ENCODE data around the gene ITPKC. TPM values are rescaled to one million over a fixed set of nuclear protein-coding genes. Genes with fewer than 3 reads are reported as not detected.

Gene ITPKC
- polyA plus RNA-seq, 3 donors: 2.7 to 5.7 (median 2.9) TPM

- Histone ChIP-seq H2AFZ (ENCODE audit: insufficient read depth, low read depth, low read length, poor library complexity, severe bottlenecking) (no peak overlapping the region), H3K4me3 (replicated peaks in 1 of 3; ENCODE audit: low read depth in 2 of 3, low read length in 3 of 3) (no peak overlapping the region), H3K27ac (ENCODE audit: low read depth in 1 of 2, low read length in 2 of 2) (no peak overlapping the region), H4K20me1 (ENCODE audit: insufficient read depth, low read length) (no peaks in the 10 kb centered on the region), H3K79me2 (ENCODE audit: insufficient read depth, low read length) (no peaks in the 10 kb centered on the region), H3K36me3 (replicated peaks in 1 of 2; ENCODE audit: control insufficient read depth in 1 of 2, insufficient read depth in 2 of 2, low read length in 2 of 2) (peaks cover 83 to 98% of the 10 kb centered on the region in 2 donors), H3K9ac (ENCODE audit: insufficient read depth, low read length, poor library complexity, severe bottlenecking) (no peak overlapping the region), H3K4me1 (ENCODE audit: control insufficient read depth in 1 of 2, insufficient read depth in 2 of 2, low read length in 2 of 2) (no peaks in the 10 kb centered on the region), H3K9me3 (replicated peaks in 1 of 2; ENCODE audit: control insufficient read depth in 1 of 2, insufficient read depth in 1 of 2, low read length in 2 of 2) (no peaks in the 10 kb centered on the region), H3K27me3 (ENCODE audit: control insufficient read depth in 2 of 2, insufficient read depth in 2 of 2, low read length in 2 of 2) (no peaks in the 10 kb centered on the region), H3K4me2 (replicated peaks; ENCODE audit: extremely low read depth, low read length, poor library complexity, severe bottlenecking) (no peak overlapping the region)
- intact Hi-C loops (cut with micrococcal nuclease): no loop called here
- Mint-ChIP-seq H3K4me3 (no peak overlapping the region), H3K27me3 (ENCODE audit: low read depth in 3 of 3) (no peaks in the 10 kb centered on the region), H3K4me1 (peaks cover under 1% of the 10 kb centered on the region), H3K27ac (no peak overlapping the region), H3K9me3 (no peaks in the 10 kb centered on the region), H3K36me3 (peaks cover 83 to 96% of the 10 kb centered on the region in 2 donors)
- 98% methylated on average over 9 of the region's 9 CpGs for WGBS (ENCODE audit: insufficient coverage)
- no peak for DNase-seq
- no peak for TF ChIP-seq CTCF (IDR thresholded peaks at IDR 0.05)
Measured at GRCh38 chr19:40705362-40705651, 11.6 kb upstream of the ITPKC start.

GRCh38 chr19:40705950-40706619 lies 10.8 kb upstream of the ITPKC start:
- Histone ChIP-seq H3K4me3 (replicated peaks in 1 of 3; ENCODE audit: low read depth in 2 of 3, low read length in 3 of 3) (no peak overlapping the region), H3K9ac (ENCODE audit: insufficient read depth, low read length, poor library complexity, severe bottlenecking) (no peak overlapping the region), H3K4me1 (ENCODE audit: control insufficient read depth in 1 of 2, insufficient read depth in 2 of 2, low read length in 2 of 2) (no peaks in the 10 kb centered on the region), H2AFZ (ENCODE audit: insufficient read depth, low read depth, low read length, poor library complexity, severe bottlenecking) (no peak overlapping the region), H3K27ac (ENCODE audit: low read depth in 1 of 2, low read length in 2 of 2) (no peak overlapping the region), H3K4me2 (replicated peaks; ENCODE audit: extremely low read depth, low read length, poor library complexity, severe bottlenecking) (no peak overlapping the region), H3K9me3 (replicated peaks in 1 of 2; ENCODE audit: control insufficient read depth in 1 of 2, insufficient read depth in 1 of 2, low read length in 2 of 2) (no peaks in the 10 kb centered on the region), H3K36me3 (replicated peaks in 1 of 2; ENCODE audit: control insufficient read depth in 1 of 2, insufficient read depth in 2 of 2, low read length in 2 of 2) (peaks cover 78 to 95% of the 10 kb centered on the region in 2 donors), H3K27me3 (ENCODE audit: control insufficient read depth in 2 of 2, insufficient read depth in 2 of 2, low read length in 2 of 2) (no peaks in the 10 kb centered on the region), H4K20me1 (ENCODE audit: insufficient read depth, low read length) (no peaks in the 10 kb centered on the region), H3K79me2 (ENCODE audit: insufficient read depth, low read length) (no peaks in the 10 kb centered on the region)
- DNase-seq: no peak
- Mint-ChIP-seq H3K4me3 (no peak overlapping the region), H3K4me1 (peaks cover 5% of the 10 kb centered on the region), H3K9me3 (no peaks in the 10 kb centered on the region), H3K27ac (no peak overlapping the region), H3K27me3 (ENCODE audit: low read depth in 3 of 3) (peaks cover 0 to 1% (median 0%) of the 10 kb centered on the region in 3 donors), H3K36me3 (peaks cover 81 to 96% of the 10 kb centered on the region in 2 donors)
- intact Hi-C loops (cut with micrococcal nuclease): no loop called here
- 100% methylated on average over 2 of the region's 7 CpGs for WGBS (ENCODE audit: insufficient coverage)
- no peak for TF ChIP-seq CTCF (IDR thresholded peaks at IDR 0.05)
